Measurements from ENCODE around the gene MTCL3.

MTCL3 gene

DNA sequence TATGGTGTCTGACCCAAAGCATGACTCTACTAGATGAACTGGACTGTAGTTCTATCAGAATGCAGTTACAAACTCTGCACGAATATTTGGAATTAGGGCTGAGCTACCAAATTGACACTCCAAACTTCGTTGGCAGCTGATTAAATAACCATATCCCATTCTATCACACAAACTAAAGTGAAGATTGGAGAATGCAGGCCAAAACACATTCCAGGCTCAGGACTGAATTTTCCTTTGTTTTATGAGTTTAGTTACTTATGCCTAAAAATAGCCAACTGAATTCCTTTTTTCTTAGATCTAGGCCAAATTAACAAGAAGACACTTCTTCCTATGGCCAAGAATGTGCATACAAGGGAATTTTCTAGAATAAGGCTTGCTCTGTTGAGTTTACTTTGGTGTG lies 50.2 kb downstream of the MTCL3 start:
- DNase-seq (ENCODE audit: low read depth, low spot score) = no peak
- Histone ChIP-seq H3K27ac (ENCODE audit: insufficient read depth, low read depth, low read length) (no peak overlapping the region), H3K9ac (replicated peaks; ENCODE audit: extremely low read depth, insufficient read depth, low read length) (no peak overlapping the region), H3K4me3 (replicated peaks in 1 of 3; ENCODE audit: insufficient read depth in 1 of 3, low read depth in 1 of 3, low read length in 3 of 3) (no peak overlapping the region), H3K79me2 (ENCODE audit: control insufficient read depth, insufficient read depth, low read length) (no peaks in the 10 kb centered on the region), H3K27me3 (ENCODE audit: control insufficient read depth in 2 of 2, insufficient read depth in 2 of 2, low read length in 2 of 2) (peaks cover 14 to 18% of the 10 kb centered on the region in 2 experiments), H3K9me3 (replicated peaks; ENCODE audit: control insufficient read depth, insufficient read depth, low read length) (no peaks in the 10 kb centered on the region), H3K36me3 (ENCODE audit: control insufficient read depth in 2 of 2, extremely low read depth in 1 of 2, insufficient read depth in 2 of 2, low read length in 2 of 2) (no peaks in the 10 kb centered on the region), H4K20me1 (replicated peaks; ENCODE audit: control insufficient read depth, extremely low read depth, insufficient read depth, low read length) (no peaks in the 10 kb centered on the region), H2AFZ (ENCODE audit: low read depth, low read length) (no peak overlapping the region), H3K4me1 (ENCODE audit: control insufficient read depth, extremely low read depth, insufficient read depth, low read length) (no peaks in the 10 kb centered on the region), H3K9me1 (replicated peaks; ENCODE audit: control insufficient read depth, extremely low read depth, insufficient read depth, low read length) (no peaks in the 10 kb centered on the region), H3K4me2 (ENCODE audit: insufficient read depth, low read length) (no peak overlapping the region)
- no TSS peak for BruUV-seq (replicated peaks)
- intact Hi-C loops (cut with micrococcal nuclease) = no loop called here
- dilution Hi-C loops (cut with MboI; ENCODE audit: extremely low pct_ligation_motif_present, low sequenced_read_pairs) = no loop called here
- POLR2A ChIA-PET = no interaction called here
- no peak for FAIRE-seq
- TF ChIP-seq, protein P1, sequence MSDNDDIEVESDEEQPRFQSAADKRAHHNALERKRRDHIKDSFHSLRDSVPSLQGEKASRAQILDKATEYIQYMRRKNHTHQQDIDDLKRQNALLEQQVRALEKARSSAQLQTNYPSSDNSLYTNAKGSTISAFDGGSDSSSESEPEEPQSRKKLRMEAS (IDR thresholded peaks at IDR 0.05; ENCODE audit: insufficient read depth, insufficient read length) = no peak
- TF ChIP-seq, protein P2, sequence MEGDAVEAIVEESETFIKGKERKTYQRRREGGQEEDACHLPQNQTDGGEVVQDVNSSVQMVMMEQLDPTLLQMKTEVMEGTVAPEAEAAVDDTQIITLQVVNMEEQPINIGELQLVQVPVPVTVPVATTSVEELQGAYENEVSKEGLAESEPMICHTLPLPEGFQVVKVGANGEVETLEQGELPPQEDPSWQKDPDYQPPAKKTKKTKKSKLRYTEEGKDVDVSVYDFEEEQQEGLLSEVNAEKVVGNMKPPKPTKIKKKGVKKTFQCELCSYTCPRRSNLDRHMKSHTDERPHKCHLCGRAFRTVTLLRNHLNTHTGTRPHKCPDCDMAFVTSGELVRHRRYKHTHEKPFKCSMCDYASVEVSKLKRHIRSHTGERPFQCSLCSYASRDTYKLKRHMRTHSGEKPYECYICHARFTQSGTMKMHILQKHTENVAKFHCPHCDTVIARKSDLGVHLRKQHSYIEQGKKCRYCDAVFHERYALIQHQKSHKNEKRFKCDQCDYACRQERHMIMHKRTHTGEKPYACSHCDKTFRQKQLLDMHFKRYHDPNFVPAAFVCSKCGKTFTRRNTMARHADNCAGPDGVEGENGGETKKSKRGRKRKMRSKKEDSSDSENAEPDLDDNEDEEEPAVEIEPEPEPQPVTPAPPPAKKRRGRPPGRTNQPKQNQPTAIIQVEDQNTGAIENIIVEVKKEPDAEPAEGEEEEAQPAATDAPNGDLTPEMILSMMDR (IDR thresholded peaks at IDR 0.05; ENCODE audit: extremely low read depth in 1 of 2, insufficient read depth in 1 of 2, low read depth in 1 of 2, low read length in 2 of 2) = no peak
- no peak for TF ChIP-seq GATA2 (IDR thresholded peaks at IDR 0.05; ENCODE audit: insufficient read depth, insufficient read length, low read depth, low read length)
- no peak for TF ChIP-seq POLR2AphosphoS5 (IDR thresholded peaks at IDR 0.05; ENCODE audit: insufficient read depth, low read depth, low read length)
- no peak for TF ChIP-seq JUN (IDR thresholded peaks at IDR 0.05; ENCODE audit: borderline replicate concordance, insufficient read depth, insufficient read length, low read depth)
- TF ChIP-seq MYC (IDR thresholded peaks at IDR 0.05; ENCODE audit: low read depth, low read length) = no peak
- no peak for TF ChIP-seq FOS (IDR thresholded peaks at IDR 0.05; ENCODE audit: borderline replicate concordance, insufficient read depth, low read length)
- TF ChIP-seq POLR2A (IDR thresholded peaks at IDR 0.05; ENCODE audit: low read depth, low read length) = no peak
- no peak for TF ChIP-seq EZH2 (IDR thresholded peaks at IDR 0.05; ENCODE audit: borderline replicate concordance, low read depth, low read length, severe bottlenecking)
- CTCF ChIA-PET = interaction anchor here (1.0 to 1.7 kb wide), 4 partner anchors 47 to 221 kb away, joined by 3 to 10 read pairs (median 3); no protein-coding TSS in a partner anchor
